Measurements from ENCODE around the gene FGF12.

The FGF12 gene

DNA sequence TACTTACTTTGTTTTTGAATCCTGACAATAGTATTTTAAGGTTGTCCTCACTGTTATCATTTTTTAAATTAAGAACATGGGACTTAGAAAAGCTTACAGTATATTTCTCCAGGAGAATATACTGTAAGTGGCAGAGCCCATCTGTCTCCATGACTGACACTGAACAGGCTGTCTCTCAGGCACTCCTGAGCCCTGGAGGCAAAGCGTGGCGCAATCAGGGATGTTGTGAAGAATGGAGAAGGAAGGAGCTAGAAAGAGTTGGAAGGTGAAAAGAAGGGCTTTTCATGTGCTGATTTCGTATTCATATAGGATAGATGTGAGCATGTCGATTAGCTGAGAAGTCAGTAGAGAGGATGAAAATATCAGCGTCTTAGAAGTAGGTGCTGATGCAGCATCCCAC lies 41.5 kb downstream of the FGF12 start:
- no peak for DNase-seq (ENCODE audit: low read depth in 2 of 2)

DNA sequence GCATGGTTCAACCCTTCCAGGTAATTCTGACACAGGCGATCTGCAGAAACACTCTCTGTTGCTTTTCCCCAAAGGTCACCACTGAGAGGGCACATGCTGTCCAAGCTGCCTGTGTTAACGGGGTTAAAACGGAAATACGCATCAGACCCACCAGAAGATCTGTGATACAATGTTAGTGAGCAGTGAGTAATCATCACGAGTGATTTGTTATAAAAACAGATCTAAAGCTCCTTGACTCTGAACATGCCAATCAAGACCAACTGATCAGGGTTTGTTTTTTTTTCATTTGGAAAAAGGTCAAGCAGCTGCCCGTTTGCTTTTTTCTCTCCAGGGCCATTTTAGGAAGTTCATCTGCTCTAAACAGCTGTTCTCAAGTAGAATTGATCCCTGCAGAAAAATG lies 43.2 kb downstream of the FGF12 start:
- DNase-seq (ENCODE audit: low read depth in 2 of 2) = no peak

DNA sequence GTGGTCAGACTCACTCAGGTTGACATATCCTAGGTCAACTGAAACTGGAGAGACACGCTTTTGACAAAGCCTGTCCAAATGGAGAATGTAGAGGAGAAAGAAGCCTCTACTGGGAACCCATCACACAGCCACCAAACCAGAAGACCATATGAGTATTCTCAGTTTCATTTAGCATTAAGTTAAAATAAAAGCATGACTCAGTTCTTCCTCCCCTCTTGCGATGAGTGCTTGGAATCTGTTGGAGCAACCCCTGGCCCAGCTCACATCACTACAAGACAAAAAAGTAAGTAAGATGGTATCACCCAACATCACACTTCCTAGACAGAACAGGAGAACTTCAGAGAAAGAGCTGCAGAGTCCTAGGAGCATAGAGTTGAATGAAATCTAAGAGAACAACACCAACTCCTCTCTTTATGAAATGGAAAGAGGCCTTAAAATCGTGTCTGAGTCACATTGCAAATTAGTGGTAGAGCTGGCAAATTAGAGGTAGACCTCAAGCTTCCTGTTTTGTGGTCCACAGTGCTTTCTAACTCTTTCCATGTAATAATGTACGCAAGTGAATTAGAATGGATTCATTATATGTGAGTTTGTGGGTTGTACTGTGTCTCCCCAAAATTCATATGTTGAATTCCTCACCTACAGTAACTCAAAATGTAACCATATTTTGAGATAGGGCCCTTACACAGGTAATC lies 51.2 kb downstream of the FGF12 start:
- no peak for DNase-seq (ENCODE audit: low read depth in 2 of 2)

DNA sequence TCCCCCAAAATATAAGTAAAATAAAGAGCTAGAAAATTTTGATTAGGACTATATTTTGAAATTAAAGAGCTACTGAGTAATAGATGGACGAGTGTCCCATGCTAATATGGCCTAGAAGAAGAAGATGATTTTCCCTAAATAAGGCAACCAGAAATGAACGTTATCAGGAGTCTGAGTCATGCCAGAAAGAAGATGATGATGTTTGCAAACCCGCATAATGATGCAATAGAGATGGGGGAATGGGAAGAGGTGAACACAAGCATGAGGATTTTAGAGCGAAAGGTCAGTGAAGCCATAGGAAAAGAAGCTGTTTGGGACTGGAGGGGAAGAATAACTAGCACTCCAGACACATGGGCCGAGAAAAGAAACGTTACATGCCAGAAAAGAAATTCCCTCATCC lies 71.7 kb downstream of the FGF12 start:
- DNase-seq (ENCODE audit: low read depth in 2 of 2) = no peak

DNA sequence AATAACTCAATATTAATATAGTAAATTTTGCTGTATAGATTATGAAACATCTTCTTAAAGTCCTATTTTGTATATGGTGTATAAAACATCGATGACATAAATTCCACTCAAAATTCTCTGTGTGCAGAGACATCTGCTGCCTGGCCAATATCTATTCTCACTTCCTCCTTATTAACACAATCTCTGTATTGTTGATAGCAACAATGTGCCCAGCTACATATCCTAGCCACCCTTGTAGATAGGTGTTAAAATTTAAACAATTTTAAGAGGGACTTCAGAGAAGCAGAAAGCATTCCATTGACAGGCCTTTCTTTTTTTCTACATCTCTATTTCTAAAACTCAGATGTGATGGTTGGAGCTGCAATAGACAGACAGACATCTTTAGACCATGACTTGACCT lies 72.3 kb downstream of the FGF12 start:
- no peak for DNase-seq (ENCODE audit: low read depth in 2 of 2)

DNA sequence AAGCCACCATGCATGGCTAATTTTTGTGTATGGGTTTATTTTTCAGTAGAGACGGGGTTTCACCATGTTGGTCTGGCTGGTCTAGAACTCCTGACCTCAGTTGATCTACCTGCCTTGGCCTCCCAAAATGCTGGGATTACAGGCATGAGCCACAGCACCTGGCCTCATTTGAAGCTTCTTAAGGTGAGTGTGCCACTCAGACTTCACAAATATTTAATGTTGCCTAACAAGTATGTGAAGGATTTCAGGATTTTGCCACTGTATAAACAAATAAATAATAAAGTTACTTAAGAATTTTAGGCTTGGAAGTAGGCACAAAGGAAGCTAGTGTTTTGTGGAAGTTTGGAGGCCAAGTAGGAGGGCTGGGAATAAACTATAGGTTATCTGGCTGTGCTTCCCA lies 73.5 kb downstream of the FGF12 start:
- DNase-seq (ENCODE audit: low read depth in 2 of 2) = no peak

DNA sequence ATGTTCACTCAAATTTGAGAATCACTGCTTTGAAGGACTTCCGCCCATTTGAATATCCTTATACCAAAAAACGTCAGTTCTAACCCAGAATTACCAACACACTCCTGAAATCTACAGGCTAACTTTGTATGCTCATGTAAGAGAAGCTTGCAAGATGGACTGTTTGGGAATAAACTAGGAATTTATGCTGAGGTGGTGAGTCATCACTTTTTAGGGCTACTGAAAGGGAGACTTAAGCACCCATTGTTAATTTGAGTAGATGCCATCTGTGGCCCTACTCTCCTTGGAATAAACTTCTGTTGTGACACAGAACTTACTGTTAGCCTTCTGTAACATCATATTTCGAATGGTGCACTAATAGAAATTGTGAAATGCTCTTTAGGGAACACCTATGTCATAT lies 74.6 kb downstream of the FGF12 start:
- no peak for DNase-seq (ENCODE audit: low read depth in 2 of 2)

DNA sequence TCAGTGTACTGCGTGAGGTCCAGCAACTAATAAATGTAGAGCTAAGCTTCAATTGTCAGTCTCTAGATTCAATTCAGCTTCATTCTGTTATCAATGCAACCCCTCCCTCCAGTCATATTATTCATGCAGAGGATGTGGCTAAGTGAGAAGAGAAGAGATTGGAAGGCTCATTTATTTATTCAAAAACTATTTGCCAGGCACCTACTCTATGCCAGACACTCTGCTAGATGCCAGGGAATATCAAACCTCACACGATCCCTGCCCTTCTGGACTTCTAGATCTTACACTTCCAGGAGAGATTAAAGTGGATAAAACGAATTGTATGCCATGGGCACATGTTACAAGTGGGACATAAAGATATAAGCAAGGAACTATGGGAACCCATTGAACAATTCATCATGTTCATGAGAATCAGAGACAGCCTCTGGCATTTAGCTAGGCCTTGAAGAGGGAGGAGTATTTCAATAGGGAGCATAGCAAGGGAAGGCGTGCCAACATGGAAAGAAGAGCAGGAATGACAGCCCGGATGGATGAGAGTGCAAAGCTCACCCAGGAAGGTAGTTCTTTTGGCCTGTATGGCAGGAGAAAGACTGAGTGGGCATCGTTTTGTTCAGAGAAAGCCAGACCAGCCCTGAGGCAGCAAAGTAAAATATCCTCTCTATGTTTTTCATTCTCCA lies 75.4 kb downstream of the FGF12 start:
- DNase-seq (ENCODE audit: low read depth in 2 of 2) = no peak

DNA sequence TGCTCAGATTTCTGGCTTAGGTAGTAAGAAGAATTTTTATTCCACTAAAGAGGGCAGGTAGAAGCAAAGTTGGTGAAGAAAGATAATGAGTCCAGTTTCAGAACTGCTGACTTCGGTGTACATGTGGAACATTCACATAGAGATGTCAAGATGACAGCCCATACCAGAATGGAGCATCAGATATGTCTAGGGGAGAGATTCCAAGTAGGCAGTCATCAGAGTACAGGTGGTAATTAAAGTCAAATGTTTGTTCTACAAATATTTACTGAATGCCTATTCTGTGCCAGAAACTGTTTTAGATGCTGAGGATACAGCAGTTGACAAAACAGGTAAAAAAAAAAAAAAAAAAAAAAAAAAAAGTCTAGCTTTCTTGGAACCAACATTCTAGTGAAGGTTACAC lies 81.9 kb downstream of the FGF12 start:
- DNase-seq (ENCODE audit: low read depth in 2 of 2) = no peak

DNA sequence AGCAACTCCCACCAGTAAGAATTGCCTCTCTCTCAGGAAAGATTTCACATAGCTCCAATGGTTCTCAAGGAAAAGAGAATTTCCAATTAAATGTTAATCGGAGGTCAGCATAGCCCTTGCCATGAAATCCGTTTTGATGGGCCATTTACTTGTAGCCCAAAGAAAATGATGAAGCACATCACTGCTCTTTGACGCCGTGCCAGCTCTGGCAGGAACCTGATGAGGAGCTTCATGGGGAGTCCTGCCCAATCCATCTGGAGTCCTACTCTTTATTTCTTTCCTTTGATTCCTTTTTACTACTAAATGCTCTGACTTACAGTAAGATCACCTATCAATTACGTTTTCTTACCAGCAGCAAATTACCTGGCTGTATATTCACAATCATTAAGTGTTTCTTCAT lies 84.7 kb downstream of the FGF12 start:
- no peak for DNase-seq (ENCODE audit: low read depth in 2 of 2)

DNA sequence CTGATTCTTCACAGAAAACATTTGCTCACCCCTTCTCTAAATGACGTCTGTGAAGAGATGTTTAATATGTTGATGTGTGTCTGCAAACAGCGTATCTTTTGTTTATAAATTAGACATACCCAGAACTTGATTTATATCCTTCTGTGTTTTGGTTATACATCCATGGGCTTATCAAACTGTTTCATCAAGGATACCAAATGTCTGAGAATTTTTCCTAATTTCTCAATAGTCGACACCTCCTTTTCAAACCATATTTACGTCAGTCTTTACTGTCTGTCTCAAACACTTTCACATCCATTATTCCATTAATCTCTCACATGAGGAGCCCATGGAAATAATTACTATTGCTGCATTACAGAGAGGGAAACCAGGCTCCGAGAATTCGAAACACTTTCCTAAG lies 85.4 kb downstream of the FGF12 start:
- no peak for DNase-seq (ENCODE audit: low read depth in 2 of 2)

DNA sequence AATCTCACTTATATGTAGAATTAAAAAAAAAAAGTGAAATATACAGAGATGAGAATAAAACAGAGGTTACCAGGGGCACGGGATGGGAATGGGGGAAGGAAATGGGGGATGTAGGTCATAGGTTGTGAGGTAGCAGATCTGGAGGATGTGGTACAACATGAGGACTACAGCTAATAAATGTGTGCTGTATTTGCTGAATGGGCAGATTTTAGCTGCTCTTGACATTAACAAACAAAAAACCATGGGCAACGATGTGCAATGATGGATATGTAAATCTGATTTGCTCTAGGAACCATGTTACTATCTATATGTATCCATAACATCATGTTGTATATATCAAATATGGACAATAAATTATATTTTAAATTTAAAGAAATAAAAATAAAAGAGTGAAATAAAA lies 87.4 kb downstream of the FGF12 start:
- DNase-seq (ENCODE audit: low read depth in 2 of 2) = no peak

DNA sequence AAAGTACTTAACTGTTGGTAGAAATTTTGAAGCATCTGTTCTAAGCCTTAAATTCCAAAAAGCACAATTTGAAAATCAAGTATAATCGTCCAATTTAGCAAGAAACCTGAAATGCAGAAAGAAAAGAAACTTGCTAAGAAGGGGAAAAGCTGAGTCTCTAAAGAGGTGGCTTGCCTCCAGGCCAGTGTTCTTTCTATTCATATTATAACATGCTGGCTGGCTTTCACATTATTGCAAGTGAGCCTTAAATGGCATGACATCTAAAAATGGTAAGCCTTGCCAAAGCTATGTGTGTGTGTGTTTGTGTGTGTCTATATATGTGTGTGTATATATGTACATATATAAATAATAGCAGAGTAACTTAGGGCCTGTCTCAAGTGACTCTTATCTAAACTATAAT lies 89.5 kb downstream of the FGF12 start:
- no peak for DNase-seq (ENCODE audit: low read depth in 2 of 2)

DNA sequence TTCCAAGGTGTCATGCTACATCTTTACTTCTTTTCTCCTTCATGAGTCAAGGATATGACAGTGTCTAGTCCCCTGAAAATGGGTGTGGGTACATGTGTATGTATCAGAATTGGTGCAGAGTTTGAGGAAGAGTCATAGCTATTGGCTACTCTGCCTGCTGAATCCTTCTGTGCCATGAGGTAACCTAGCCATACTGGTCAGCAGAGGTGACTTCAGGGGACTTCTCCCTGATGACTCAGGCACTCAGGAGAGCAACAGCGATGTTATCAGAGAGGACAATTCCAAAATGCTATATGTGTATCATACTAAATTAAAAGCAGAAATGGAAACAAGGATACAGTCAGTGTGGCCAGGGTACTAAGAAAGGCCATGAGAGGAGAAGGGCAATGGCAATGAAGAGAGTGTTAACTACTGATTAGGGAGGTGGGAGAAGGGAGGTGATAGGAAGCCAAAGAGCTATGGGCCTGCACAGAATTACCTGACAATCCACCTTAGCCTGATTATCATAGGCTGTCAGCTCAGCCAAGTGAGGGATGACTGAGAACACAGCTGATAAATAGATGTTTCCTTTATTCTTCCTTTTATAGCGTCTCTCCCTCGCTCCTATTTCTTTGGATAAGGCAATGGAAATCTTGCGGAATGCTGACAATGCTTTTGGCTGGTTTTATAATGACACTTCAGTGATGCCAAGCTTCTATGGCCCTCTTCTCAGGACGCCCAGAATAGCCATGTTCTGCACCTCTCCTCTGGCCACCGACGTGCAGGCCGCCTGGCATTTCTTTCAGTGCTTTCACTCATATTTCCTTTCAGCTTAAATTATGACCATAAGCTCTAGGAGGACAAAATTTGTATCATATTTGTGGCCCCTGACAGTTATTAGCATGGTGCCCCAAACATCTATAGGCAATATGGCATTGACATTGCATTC lies 90.6 kb downstream of the FGF12 start:
- no peak for DNase-seq (ENCODE audit: low read depth in 2 of 2)

DNA sequence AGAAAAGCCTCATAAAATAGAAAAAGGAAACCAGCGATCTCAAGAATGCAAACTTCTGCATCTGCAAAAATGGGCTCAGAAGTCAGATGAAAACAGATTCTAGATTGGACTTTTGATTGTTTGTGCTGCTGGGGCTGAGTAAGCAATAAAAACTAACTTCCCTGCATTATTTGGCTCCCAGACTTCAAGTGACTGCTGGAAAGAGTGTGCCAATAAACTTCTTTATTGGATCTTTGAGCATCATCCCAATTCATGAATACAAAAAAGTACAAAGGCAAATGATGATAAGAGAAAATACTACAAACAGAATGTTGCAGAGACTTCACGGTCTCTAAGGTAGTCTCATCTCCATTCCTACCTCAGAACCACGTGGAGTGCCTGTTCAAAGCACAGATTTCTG lies 97.9 kb downstream of the FGF12 start:
- DNase-seq (ENCODE audit: low read depth in 2 of 2) = no peak

DNA sequence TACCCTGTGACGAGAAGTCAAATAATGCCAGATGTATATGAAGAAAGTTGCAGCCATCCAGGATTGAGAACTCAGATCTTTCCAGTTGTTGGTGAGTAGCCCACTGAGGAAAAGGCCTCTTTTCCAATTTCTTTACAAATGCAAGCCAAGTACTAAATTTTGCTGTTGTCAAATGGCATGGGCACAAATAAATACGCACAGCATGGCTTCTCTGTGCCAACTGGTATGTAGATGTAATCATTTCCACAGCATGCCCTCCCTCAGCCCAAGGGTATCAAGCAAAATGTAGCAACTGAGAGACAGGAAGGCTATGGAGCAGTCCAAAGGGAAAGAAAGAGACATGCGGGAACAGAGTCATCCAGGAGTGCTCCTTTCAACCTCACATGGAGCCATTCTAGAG lies 105.4 kb downstream of the FGF12 start:
- no peak for DNase-seq (ENCODE audit: low read depth in 2 of 2)

DNA sequence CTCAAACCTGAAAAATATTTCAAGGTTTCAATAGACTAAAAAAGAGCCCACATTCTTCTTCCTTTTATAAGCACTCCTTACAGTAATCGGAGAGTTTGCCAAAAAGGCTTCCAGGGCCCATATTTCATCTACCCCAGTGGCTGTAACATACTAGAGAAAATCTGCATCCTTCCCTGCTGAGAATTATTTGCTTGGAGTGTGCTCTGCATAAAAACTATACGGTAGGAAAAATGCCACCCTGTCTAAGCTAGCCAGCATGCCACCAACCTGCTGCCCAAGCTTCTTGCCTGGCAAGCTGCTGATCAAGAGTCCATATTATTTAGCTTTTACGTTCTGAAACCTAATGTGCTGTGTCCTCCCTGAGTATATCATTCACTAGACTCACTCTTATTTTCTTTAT lies 107.1 kb downstream of the FGF12 start:
- DNase-seq (ENCODE audit: low read depth in 2 of 2) = no peak

DNA sequence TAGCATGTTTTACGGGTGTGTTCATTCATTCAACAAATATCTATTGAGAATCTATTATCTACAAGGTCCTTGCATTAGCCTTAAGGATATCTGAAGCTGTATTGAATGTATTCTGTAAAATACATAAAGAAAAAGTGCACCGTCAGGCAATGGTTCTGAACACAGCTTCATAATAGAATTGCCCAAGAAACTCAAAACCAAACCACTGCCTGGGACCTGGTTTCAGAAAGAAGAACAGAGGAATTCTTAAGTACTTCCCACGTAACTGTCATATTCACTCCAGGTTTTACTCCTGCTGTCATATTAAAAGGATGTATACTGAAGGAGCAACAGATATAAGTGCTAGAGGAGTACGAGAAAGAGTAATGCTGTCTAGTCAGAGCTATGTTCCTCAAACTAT lies 115.9 kb downstream of the FGF12 start:
- DNase-seq (ENCODE audit: low read depth in 2 of 2) = no peak

DNA sequence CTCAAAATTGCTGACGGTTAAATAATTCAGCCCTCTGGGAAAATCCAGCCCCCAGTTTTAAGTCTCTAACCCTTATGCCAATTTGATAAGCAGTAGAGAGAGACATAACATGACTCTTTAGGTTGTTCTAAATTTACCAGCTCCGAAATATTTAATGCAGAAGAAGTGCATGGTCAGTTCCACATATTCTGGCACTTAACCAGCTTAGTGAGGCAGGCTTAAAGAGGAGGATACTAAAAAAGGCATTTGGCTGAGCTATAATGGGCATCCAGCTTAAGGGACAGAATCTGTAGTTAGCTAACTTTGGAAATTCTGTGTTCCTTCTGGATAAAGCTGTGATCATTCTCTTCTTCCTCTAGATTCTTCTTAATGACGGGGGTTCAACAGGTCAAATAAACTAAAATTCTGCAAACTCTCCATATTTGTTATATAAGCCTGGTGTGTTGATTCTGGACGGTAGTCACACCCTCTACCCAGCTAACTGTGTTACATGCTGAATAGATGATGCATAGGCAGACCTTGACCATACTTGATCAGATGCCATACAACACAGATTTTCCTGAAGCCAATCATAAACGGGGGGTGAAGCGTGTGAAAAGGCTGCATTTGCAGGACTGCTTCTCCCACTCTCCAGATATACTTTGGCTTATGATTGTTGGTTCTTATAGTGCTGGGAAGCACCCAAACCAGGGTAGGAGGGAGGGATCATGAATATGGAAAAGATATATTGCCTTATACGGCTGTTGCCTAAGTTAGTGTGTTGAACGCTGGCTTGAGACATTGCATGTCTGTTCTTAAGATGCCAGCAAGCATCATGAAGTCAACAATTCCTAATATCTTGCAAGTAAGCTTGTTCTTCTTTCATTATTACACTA lies 118.4 kb downstream of the FGF12 start:
- no peak for DNase-seq (ENCODE audit: low read depth in 2 of 2)

DNA sequence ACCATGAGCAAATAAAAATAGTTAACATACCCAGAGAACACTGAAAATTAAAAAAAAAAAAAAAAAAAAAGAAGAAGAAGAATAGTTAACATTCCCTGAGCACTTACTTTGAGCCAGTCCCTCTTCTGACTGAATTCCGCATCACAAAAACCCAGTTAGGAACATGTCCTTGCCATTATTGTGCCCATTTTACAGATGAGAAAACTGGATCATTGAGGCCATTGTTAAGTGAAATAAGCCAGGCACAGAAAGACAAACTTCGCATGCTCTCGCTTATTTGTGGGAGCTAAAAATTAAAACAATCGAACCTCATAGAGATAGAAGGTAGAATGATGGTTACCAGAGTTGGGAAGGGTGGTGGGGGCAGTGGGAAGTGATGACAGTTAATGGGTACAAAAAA lies 119.5 kb downstream of the FGF12 start:
- no peak for DNase-seq (ENCODE audit: low read depth in 2 of 2)

DNA sequence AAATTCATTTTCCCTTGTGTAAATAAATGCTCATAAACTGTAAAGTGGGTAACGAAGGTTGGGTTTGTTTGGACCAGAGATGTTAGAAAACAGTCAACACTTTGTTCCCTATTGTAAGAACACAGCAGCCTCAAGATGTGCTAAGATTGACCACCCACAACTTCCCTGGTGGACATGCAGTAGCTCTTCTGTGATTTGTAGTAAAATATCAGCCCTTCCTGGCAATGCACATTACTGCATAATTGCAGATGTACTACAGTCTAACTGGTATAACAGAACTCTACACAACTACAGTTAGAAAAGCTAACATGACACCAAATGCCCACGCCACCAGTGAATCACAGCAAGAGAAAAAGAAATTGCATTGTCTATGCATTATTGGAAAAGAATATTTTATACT lies 129.4 kb downstream of the FGF12 start:
- no peak for DNase-seq (ENCODE audit: low read depth in 2 of 2)

DNA sequence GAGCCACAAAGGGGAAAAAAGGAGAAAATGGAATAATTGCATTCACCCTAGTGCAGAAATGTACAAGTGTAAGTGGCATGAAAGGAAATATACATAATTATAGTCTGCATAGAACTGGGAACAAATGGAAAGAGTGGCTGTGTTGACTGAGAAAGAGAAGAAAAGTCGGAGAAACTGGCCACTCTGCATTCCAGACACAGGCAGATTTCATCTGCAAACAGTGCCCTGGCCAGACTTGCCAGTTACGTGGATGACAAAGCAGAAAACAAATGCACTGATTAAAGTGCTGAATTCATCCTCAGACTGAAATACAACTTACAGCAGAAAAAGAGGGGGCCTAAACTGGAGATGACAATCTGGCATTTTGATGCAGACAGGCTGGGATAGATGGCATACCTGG lies 129.8 kb downstream of the FGF12 start:
- DNase-seq (ENCODE audit: low read depth in 2 of 2) = no peak
